ENCODE measurements around the gene TNRC6B.
"Not testable (repeated sequence)": the region's sequence is repeated elsewhere in the genome, so short reads cannot be mapped to it uniquely, and the experiment has no call there.

The TNRC6B gene

DNA sequence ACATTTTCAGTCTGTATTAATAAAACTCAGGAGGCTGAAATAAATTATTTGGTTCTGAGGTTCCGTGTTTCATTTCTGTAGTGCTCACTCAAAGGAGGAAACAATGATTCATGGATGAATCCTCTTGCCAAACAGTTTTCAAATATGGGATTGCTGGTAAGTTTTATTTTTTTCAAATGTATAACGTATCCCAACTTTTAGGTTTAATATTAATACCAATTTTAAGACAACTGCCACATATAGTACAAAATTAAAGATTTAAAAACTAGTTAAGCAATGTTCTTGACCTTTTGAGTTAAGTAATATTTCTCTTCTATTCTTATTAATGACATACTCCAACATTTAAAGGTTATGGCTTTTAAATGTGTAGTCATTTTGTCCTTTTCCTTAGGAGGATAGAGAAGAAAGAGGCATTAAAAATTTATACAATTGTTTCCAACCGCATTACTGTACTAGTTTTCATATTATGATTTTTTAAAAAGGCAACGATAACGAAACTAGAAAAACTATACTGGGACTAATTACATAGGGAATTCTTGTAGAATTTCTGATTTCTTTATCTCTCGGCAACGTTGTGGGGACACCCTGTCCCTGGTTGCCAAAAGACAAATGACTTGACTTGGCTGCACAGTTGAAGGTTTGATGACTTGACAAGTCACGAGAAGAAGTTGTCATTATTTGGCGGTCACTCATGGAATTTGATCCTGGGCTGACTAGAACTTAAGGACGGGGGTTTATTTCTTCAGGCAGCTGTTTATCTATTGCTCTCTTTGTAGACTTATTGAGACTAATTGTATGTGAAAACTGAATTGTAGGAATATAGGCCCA lies 99.5 kb downstream of the TNRC6B start:
- no peak for DNase-seq (ENCODE audit: low read depth in 2 of 2)

DNA sequence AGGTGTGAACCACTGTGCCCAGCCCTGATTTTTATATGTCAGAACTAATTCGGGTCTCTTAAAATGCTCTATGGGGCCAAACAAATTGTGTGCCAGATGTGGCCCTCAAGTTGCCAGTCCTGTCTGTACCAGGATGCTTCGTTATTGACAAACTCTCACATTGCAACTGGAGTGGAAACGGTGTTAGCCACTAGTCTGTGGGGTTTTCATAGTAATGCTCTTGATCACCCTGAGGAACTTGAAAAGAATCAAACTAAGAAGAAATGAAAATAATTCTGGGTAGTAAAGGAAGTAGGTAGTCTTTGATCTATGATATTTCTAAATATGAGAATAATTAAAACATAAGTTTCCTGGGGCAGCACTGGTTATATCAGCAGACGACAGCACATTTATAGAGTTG lies 101.3 kb downstream of the TNRC6B start:
- DNase-seq (ENCODE audit: low read depth in 2 of 2) = no peak

- DNase-seq (ENCODE audit: low read depth in 2 of 2) = no peak
Measured at GRCh38 chr22:40281717-40282116, 104.0 kb downstream of the TNRC6B start.

GRCh38 chr22:40285513-40285912 lies 107.8 kb downstream of the TNRC6B start:
- DNase-seq (ENCODE audit: low read depth in 2 of 2) = no peak

DNA sequence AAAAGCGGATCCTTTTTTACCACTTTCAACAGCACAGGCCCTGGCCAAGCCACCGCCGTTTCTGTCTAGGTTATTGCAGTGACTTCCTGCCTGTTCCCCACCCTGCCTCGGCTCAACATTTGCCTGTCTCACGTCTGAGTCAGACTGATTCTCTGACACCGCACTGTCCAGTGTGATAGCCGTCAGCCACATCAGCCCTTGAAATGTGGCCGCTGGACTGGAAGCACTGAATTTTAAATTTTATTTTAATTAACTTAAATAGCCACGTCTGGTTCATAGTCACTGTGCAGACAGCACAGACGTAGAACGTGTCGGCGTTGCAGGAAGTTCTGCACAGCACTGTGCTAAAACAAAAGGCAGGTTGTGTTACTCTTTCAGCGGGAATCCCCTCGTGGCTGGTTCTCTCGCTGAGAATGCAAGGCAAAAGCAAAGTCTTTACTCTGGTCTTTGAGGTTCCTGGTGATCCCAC lies 112.3 kb downstream of the TNRC6B start:
- DNase-seq (ENCODE audit: low read depth in 2 of 2) = peak; percentile 24 to 41

DNA sequence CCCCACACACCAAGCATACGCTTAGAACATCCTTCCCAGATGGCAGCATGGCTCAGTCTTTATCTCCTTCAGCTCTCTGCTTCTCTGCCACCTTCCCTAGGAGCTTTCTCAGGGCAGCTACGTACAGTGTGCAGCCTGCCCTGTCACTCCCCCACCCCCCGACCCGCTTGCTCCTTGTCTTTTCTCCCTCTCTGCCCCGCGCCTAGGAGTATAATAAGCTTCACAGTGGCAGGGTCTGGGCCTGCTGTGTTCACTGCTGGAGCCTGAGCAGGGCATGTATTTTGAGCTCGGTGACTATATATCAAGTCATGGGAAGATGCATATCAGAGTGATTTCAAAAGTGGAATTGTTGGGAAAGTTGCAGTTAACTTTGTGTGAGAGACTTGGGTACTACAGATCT lies 112.8 kb downstream of the TNRC6B start:
- DNase-seq (ENCODE audit: low read depth in 2 of 2) = no peak

DNA sequence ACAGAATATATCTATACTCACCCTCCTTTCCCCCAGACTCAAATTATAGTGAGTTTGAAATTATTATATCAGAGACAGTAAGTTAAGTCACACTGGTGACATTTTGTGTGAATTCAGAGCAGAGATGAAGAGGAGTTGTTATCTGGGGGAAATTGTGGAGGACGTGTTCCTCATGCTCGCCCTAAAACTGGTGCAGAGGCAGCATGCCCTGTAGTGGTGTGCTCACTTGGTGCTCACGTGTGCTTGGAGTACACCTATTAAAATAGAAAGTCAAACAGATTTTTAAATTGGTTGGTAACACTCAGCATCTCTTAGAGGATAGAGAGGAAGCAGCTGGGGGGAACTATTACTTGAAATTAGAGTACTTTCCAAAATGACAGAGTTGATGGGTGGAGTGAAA lies 117.0 kb downstream of the TNRC6B start:
- DNase-seq (ENCODE audit: low read depth in 2 of 2) = no peak

- no peak for DNase-seq (ENCODE audit: low read depth in 2 of 2)
Measured at GRCh38 chr22:40300316-40300715, 122.6 kb downstream of the TNRC6B start.

- no peak for DNase-seq (ENCODE audit: low read depth in 2 of 2)
Measured at GRCh38 chr22:40300884-40301672, 123.4 kb downstream of the TNRC6B start.

DNA sequence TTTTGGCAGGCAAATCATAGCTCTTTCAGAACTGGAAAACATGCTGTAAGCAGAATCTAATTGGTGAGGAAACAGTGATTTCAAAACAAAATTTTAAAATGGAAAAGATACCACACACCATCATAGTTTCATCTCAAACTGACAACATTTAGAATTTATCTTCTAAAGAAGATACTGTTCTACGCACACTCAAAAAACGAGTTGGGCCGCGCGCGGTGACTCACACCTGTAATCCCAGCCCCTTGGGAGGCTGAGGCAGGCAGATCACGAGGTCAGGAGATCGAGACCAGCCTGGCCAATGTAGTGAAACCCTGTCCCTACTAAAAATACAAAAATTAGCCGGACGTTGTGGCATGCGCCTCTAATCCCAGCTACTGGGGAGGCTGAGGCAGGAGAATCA lies 124.4 kb downstream of the TNRC6B start:
- no peak for DNase-seq (ENCODE audit: low read depth in 2 of 2)

DNA sequence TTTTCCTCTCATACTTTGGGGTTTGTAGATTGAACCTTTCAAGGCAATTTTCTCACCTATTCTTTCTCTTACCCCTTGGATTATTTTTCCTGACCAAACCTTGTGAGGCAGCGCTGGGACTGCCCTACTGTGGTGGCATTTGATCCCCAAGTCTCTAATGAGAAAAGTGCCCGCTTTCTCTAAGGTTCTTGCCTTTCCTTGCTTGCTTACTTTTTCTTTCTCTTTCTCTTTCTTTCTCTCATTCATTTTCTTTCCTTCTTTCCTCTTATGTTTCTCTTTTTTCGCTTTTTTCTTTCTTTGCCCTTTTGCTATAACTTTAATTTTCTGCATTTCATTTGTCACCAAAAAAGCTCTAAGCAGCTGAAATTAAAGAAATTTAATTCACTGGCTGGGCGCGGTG lies 127.9 kb downstream of the TNRC6B start:
- no peak for DNase-seq (ENCODE audit: low read depth in 2 of 2)

DNA sequence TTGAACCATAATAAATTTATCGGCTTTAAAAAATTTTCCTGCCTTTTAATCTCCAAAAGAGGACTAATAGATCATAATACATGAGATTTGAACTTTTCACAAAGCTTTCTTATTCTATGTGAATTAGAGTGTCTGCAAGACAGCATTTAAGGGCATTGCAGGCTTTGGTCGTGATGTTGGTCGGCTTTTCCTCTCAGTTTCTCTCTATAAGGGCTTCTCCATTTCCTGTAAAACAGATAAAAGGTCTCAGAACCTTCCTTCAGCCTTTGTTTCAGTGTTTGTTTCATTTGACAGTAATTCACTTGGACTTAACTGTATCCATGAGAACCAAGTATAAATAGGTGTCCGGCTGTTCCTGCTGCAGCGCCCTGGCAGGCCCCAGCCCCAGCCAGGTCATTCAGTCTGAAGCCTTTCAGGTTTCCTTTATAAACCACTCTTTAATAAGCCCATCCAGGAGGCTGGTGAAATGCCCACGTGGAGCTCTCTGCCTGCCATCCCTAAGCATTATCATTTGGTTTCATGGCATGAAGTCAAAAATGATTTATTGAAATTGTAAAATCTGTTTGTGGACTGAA lies 131.4 kb downstream of the TNRC6B start:
- DNase-seq (ENCODE audit: low read depth in 2 of 2) = no peak

DNA sequence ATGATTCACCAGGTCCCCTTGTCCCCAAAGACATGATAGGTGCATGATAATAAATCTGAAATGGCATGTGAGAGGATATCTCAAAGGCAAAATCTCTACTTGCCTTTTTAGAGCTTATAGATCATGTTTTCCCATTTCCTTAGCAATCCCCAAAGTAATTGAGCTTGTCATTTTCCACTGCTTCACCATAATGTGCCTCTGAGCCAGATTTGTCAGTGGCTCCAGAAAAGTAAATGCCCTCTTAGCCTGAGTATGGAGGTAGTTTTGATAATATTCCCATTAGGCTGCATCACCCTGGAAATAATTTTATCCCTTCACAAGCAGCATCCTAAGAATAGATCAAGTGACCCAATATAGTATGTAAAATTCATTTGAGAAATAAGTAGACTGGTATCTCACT lies 131.9 kb downstream of the TNRC6B start:
- no peak for DNase-seq (ENCODE audit: low read depth in 2 of 2)

DNA sequence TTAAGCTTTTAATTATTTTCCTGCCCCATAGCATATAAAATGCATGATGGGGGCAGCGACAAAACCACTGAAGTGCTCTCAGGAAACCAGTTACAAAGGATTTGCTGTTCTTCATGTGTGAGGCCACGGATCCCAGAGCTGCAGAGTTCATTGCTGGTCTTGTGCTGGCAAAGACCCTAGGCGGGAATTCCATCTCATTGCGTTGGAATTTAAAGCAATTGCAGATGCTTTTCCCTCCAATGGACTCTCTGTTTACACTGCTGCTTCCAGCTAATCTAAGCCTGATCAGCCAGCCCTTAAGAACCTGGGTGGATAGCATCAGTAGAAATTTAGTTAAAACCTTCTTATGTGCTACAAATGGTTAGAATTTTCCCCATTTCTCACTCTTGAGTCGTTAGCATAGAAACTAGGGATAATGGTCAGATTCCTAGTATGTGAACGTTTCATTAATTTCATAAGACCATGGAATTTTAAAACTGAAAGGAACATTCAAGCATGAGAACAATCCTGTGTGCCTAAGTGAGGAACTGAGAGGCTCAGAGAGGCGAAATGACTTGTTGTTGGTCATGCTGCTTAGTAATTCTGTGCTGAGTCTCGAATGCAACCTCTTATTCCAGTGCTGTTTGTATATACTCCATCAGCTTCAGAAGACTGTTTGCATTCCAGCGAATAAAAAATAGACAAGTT lies 132.5 kb downstream of the TNRC6B start:
- DNase-seq (ENCODE audit: low read depth in 2 of 2) = no peak

GRCh38 chr22:40310768-40311120 lies 133.0 kb downstream of the TNRC6B start:
- no peak for DNase-seq (ENCODE audit: low read depth in 2 of 2)

DNA sequence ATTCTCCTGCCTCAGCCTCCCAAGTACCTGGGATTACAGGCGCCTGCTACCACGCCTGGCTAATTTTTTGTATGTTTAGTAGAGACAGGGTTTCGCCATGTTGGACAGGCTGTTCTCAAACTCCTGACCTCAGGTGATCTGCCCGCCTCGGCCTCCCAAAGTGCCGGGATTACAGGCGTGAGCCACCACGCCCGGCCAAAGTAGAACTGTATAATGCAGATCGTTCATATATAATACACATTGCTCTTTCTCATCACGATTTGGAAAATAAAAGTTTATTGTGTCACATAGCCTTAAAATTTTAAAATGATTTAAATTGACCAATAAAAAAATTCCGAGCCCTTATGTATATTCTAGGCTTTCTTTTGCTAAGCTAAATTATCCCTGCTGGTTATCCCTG lies 133.9 kb downstream of the TNRC6B start:
- DNase-seq (ENCODE audit: low read depth in 2 of 2) = not testable (repeated sequence)

GRCh38 chr22:40312050-40312449 lies 134.3 kb downstream of the TNRC6B start:
- no peak for DNase-seq (ENCODE audit: low read depth in 2 of 2)

GRCh38 chr22:40313007-40313406 lies 135.3 kb downstream of the TNRC6B start:
- no peak for DNase-seq (ENCODE audit: low read depth in 2 of 2)

DNA sequence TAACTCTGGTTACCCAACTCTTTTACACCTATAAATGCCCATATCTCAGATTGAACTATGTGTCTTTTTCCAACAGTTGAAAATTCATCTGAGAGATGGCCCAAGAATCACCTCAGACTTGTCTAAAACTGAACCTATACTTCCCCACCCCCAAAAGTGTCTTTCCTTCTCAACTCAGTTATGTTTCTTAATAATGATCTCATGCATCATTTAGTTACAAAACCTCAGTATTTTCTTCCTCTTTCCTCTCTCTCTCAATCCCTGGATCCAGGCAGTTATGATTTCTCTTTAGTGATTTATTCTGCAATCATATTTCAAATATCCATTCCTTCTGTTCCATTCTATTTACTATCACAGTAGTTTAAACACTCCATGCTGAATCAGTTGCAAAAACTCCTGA lies 136.3 kb downstream of the TNRC6B start:
- no peak for DNase-seq (ENCODE audit: low read depth in 2 of 2)

DNA sequence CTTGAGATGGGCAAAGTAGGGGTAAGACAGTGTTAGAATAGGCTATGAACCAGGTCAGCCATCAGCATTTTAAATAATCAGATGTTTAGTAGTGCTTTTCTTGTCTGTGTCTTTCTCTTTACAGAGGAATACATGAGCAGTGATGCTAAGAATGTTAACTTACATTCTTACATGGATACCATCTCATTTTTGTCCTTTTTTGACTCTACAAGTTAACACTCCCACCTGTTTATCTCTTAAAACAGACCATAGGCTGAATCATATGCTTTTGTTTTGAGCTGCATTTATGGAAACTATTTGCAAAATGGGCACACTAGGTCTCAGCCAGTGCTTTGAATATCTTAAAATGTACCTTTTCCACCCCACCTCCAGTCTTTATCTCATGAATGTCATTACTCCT lies 143.0 kb downstream of the TNRC6B start:
- no peak for DNase-seq (ENCODE audit: low read depth in 2 of 2)

GRCh38 chr22:40322021-40322420 lies 144.3 kb downstream of the TNRC6B start:
- no peak for DNase-seq (ENCODE audit: low read depth in 2 of 2)

- no peak for DNase-seq (ENCODE audit: low read depth in 2 of 2)
Measured at GRCh38 chr22:40322818-40323447, 145.2 kb downstream of the TNRC6B start.

All from stimulated activated CD4-positive, alpha-beta T cell treated with anti-CD3 and anti-CD28 coated beads, Interleukin-15, amount 100 ng/mL, for 48 hours (primary cell).